Measurements from ENCODE around the gene TBC1D5.
A peak's percentile ranks its signal among the peaks of the same experiment; 100 is the strongest.
"Not testable (repeated sequence)": the region's sequence is repeated elsewhere in the genome, so short reads cannot be mapped to it uniquely, and the experiment has no call there.

Gene TBC1D5

GRCh38 chr3:17638356-17638755 is 104.1 kb downstream of the TBC1D5 start:
- Histone ChIP-seq H3K27ac (ENCODE audit: low read length) (no peak overlapping the region), H3K36me3 (ENCODE audit: control insufficient read depth, low read depth, low read length) (no peaks in the 10 kb centered on the region), H3K9ac (ENCODE audit: low read length) (no peak overlapping the region), H3K4me1 (ENCODE audit: control insufficient read depth, low read depth, low read length) (no peaks in the 10 kb centered on the region), H3K4me3 (ENCODE audit: low read length) (no peak overlapping the region), H3K9me3 (ENCODE audit: control insufficient read depth, low read depth, low read length) (no peaks in the 10 kb centered on the region), H3K27me3 (ENCODE audit: control insufficient read depth, insufficient read depth, low read length) (no peaks in the 10 kb centered on the region)

GRCh38 chr3:17635675-17636074 is 106.8 kb downstream of the TBC1D5 start:
- H3K9ac ChIP-seq (ENCODE audit: low read length); H3K4me3 ChIP-seq (ENCODE audit: low read length); H3K36me3 ChIP-seq (ENCODE audit: control insufficient read depth, low read depth, low read length); H3K4me1 ChIP-seq (ENCODE audit: control insufficient read depth, low read depth, low read length); H3K27ac ChIP-seq (ENCODE audit: low read length); H3K27me3 ChIP-seq (ENCODE audit: control insufficient read depth, insufficient read depth, low read length); H3K9me3 ChIP-seq (ENCODE audit: control insufficient read depth, low read depth, low read length): not testable (repeated sequence)

- Histone ChIP-seq H3K9ac (ENCODE audit: low read length) (no peak overlapping the region), H3K36me3 (ENCODE audit: control insufficient read depth, low read depth, low read length) (no peaks in the 10 kb centered on the region), H3K27ac (ENCODE audit: low read length) (no peak overlapping the region), H3K27me3 (ENCODE audit: control insufficient read depth, insufficient read depth, low read length) (no peaks in the 10 kb centered on the region), H3K9me3 (ENCODE audit: control insufficient read depth, low read depth, low read length) (no peaks in the 10 kb centered on the region), H3K4me1 (ENCODE audit: control insufficient read depth, low read depth, low read length) (no peaks in the 10 kb centered on the region), H3K4me3 (ENCODE audit: low read length) (no peak overlapping the region)
Measured at GRCh38 chr3:17634964-17635363, 107.5 kb downstream of the TBC1D5 start.

GRCh38 chr3:17634201-17634600 is 108.2 kb downstream of the TBC1D5 start:
- Histone ChIP-seq H3K4me1 (ENCODE audit: control insufficient read depth, low read depth, low read length) (no peaks in the 10 kb centered on the region), H3K36me3 (ENCODE audit: control insufficient read depth, low read depth, low read length) (no peaks in the 10 kb centered on the region), H3K9me3 (ENCODE audit: control insufficient read depth, low read depth, low read length) (no peaks in the 10 kb centered on the region), H3K27me3 (ENCODE audit: control insufficient read depth, insufficient read depth, low read length) (no peaks in the 10 kb centered on the region), H3K27ac (ENCODE audit: low read length) (no peak overlapping the region), H3K9ac (ENCODE audit: low read length) (no peak overlapping the region), H3K4me3 (ENCODE audit: low read length) (no peak overlapping the region)

- no peaks in the 10 kb centered on the region for H3K27me3 ChIP-seq (ENCODE audit: control insufficient read depth, insufficient read depth, low read length)
- no peak overlapping the region for H3K4me3 ChIP-seq (ENCODE audit: low read length)
- no peaks in the 10 kb centered on the region for H3K9me3 ChIP-seq (ENCODE audit: control insufficient read depth, low read depth, low read length)
- H3K27ac ChIP-seq (ENCODE audit: low read length): no peak overlapping the region
- no peaks in the 10 kb centered on the region for H3K4me1 ChIP-seq (ENCODE audit: control insufficient read depth, low read depth, low read length)
- H3K36me3 ChIP-seq (ENCODE audit: control insufficient read depth, low read depth, low read length): no peaks in the 10 kb centered on the region
- H3K9ac ChIP-seq (ENCODE audit: low read length): no peak overlapping the region
Measured at GRCh38 chr3:17632401-17633100, 109.9 kb downstream of the TBC1D5 start.

GRCh38 chr3:17631609-17632008 is 110.8 kb downstream of the TBC1D5 start:
- H3K27ac ChIP-seq (ENCODE audit: low read length): no peak overlapping the region
- no peaks in the 10 kb centered on the region for H3K36me3 ChIP-seq (ENCODE audit: control insufficient read depth, low read depth, low read length)
- H3K27me3 ChIP-seq (ENCODE audit: control insufficient read depth, insufficient read depth, low read length): no peaks in the 10 kb centered on the region
- H3K9me3 ChIP-seq (ENCODE audit: control insufficient read depth, low read depth, low read length): no peaks in the 10 kb centered on the region
- H3K4me3 ChIP-seq (ENCODE audit: low read length): no peak overlapping the region
- peaks cover 8% of the 10 kb centered on the region for H3K4me1 ChIP-seq (ENCODE audit: control insufficient read depth, low read depth, low read length)
- no peak overlapping the region for H3K9ac ChIP-seq (ENCODE audit: low read length)

- Histone ChIP-seq H3K4me1 (ENCODE audit: control insufficient read depth, low read depth, low read length) (peaks cover 30% of the 10 kb centered on the region), H3K4me3 (ENCODE audit: low read length) (no peak overlapping the region), H3K27ac (ENCODE audit: low read length) (no peak overlapping the region), H3K36me3 (ENCODE audit: control insufficient read depth, low read depth, low read length) (no peaks in the 10 kb centered on the region), H3K9ac (ENCODE audit: low read length) (no peak overlapping the region), H3K9me3 (ENCODE audit: control insufficient read depth, low read depth, low read length) (no peaks in the 10 kb centered on the region), H3K27me3 (ENCODE audit: control insufficient read depth, insufficient read depth, low read length) (no peaks in the 10 kb centered on the region)
Measured at GRCh38 chr3:17629400-17629799, 113.0 kb downstream of the TBC1D5 start.

- H3K9me3 ChIP-seq (ENCODE audit: control insufficient read depth, low read depth, low read length): no peaks in the 10 kb centered on the region
- H3K27me3 ChIP-seq (ENCODE audit: control insufficient read depth, insufficient read depth, low read length): no peaks in the 10 kb centered on the region
- H3K27ac ChIP-seq (ENCODE audit: low read length): no peak overlapping the region
- H3K4me1 ChIP-seq (ENCODE audit: control insufficient read depth, low read depth, low read length): peaks cover 42% of the 10 kb centered on the region
- H3K4me3 ChIP-seq (ENCODE audit: low read length): no peak overlapping the region
- no peak overlapping the region for H3K9ac ChIP-seq (ENCODE audit: low read length)
- no peaks in the 10 kb centered on the region for H3K36me3 ChIP-seq (ENCODE audit: control insufficient read depth, low read depth, low read length)
Measured at GRCh38 chr3:17626395-17626794, 116.0 kb downstream of the TBC1D5 start.

- H3K4me3 ChIP-seq (ENCODE audit: low read length): peak overlapping the region; percentile 16
- H3K9ac ChIP-seq (ENCODE audit: low read length): no peak overlapping the region
- H3K27me3 ChIP-seq (ENCODE audit: control insufficient read depth, insufficient read depth, low read length): no peaks in the 10 kb centered on the region
- H3K9me3 ChIP-seq (ENCODE audit: control insufficient read depth, low read depth, low read length): no peaks in the 10 kb centered on the region
- peaks cover 42% of the 10 kb centered on the region for H3K4me1 ChIP-seq (ENCODE audit: control insufficient read depth, low read depth, low read length)
- H3K36me3 ChIP-seq (ENCODE audit: control insufficient read depth, low read depth, low read length): no peaks in the 10 kb centered on the region
- peak overlapping the region; percentile 28 for H3K27ac ChIP-seq (ENCODE audit: low read length)
Measured at GRCh38 chr3:17625133-17625532, 117.3 kb downstream of the TBC1D5 start.

- H3K27me3 ChIP-seq (ENCODE audit: control insufficient read depth, insufficient read depth, low read length): no peaks in the 10 kb centered on the region
- H3K27ac ChIP-seq (ENCODE audit: low read length): no peak overlapping the region
- no peaks in the 10 kb centered on the region for H3K36me3 ChIP-seq (ENCODE audit: control insufficient read depth, low read depth, low read length)
- H3K4me1 ChIP-seq (ENCODE audit: control insufficient read depth, low read depth, low read length): peaks cover 46% of the 10 kb centered on the region
- H3K4me3 ChIP-seq (ENCODE audit: low read length): no peak overlapping the region
- H3K9ac ChIP-seq (ENCODE audit: low read length): no peak overlapping the region
- no peaks in the 10 kb centered on the region for H3K9me3 ChIP-seq (ENCODE audit: control insufficient read depth, low read depth, low read length)
Measured at GRCh38 chr3:17623464-17623863, 119.0 kb downstream of the TBC1D5 start.

GRCh38 chr3:17619968-17620367 is 122.5 kb downstream of the TBC1D5 start:
- Histone ChIP-seq H3K4me1 (ENCODE audit: control insufficient read depth, low read depth, low read length) (peaks cover 22% of the 10 kb centered on the region), H3K36me3 (ENCODE audit: control insufficient read depth, low read depth, low read length) (no peaks in the 10 kb centered on the region), H3K9me3 (ENCODE audit: control insufficient read depth, low read depth, low read length) (no peaks in the 10 kb centered on the region), H3K4me3 (ENCODE audit: low read length) (no peak overlapping the region), H3K27me3 (ENCODE audit: control insufficient read depth, insufficient read depth, low read length) (no peaks in the 10 kb centered on the region), H3K9ac (ENCODE audit: low read length) (no peak overlapping the region), H3K27ac (ENCODE audit: low read length) (no peak overlapping the region)

GRCh38 chr3:17613017-17613416 is 129.4 kb downstream of the TBC1D5 start:
- H3K36me3 ChIP-seq (ENCODE audit: control insufficient read depth, low read depth, low read length); H3K27me3 ChIP-seq (ENCODE audit: control insufficient read depth, insufficient read depth, low read length); H3K4me3 ChIP-seq (ENCODE audit: low read length); H3K9me3 ChIP-seq (ENCODE audit: control insufficient read depth, low read depth, low read length); H3K4me1 ChIP-seq (ENCODE audit: control insufficient read depth, low read depth, low read length); H3K9ac ChIP-seq (ENCODE audit: low read length); H3K27ac ChIP-seq (ENCODE audit: low read length): not testable (repeated sequence)
